GM04503 (cell line): Measurements from ENCODE around the gene NOTUM.
"Not testable (repeated sequence)": the region's sequence is repeated elsewhere in the genome, so short reads cannot be mapped to it uniquely, and the experiment has no call there.

ENCODE experiments used
- DNase-seq: peaks from one replicate; pipeline ENCODE4 v3.0.0-alpha.2; 2012; ENCODE audit warnings: low read depth

NOTUM gene

DNA sequence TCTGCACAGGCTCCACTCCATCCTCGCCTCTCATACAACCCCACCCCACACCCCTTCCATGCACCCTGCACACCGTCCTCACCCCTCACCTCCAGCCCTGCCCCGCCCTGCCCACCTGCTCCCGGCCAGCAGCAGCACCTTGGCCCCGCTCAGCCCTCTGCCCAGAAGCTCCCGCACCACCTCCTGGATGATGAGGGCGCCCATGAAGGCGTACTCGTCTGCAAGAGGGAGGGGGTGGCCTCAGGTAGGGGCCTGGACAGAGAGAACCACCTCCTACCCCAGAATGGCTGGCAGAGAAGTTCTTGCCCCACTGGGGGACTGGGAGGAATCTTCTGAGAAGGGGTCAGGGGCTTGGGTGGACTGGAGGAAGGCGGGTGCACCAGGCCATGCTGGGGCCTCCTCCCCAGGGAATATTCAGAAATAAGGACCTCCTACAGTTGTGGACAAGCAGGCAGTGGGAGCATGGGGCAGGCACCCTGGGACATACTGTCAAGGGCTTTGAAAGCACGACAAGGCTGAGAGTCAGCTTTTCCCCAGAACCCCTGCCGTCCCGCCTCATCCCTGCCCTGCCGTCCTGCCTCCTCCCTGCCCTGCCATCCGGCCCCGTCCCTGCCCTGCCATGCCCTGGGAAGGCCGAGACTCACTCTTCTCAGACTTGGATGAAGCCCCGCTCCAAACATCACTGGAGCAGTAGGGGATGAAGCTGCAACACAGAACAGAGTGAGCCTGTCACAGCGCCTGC lies 3.1 kb downstream of the NOTUM start:
- no peak for DNase-seq

DNA sequence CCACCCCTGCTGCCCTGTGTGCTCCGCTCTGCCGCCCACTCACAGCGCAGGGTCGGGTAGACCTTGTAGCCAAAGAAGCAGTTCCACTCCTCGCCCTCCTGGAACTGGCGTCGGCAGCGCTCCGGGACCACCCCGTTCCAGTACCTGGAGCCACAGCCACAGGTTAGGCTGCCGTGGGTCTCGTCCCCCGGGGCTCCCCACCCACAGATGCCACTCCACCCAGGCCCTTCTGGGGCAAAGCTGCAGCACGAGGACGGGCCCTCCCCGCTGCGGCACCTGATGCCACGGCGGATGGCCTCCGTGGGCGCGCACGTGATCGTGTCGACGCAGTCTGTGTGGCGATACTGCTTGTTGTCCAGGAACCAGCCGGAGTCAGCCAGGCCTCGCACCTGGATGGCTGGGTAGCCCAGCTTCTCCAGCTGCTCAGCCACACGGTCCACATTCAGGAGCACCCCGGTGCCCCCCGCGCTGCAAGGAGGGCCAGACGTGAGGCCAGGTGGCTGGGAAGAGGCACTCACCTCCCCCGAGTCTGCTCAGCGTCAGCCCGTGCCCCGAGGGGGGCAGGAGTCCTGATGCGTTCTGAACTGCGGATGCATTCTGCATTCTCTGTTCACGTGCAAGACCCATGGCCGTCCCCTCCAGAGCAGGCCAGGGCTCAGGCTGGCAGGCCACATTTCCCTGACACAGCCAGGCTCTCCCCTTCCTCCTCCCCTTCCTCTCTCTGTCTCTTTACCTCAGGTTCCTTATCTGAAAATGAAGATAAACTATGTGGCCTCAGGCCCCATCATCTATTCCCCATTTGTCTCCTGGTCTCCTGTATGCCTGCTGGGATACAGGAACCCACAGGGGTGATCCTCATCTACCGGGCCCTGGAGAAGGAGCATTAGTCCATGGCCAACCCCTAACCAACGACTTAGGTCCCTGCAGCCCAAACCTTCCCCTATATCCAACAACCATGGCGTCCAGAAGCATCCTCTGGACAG lies 4.1 kb downstream of the NOTUM start:
- no peak for DNase-seq

DNA sequence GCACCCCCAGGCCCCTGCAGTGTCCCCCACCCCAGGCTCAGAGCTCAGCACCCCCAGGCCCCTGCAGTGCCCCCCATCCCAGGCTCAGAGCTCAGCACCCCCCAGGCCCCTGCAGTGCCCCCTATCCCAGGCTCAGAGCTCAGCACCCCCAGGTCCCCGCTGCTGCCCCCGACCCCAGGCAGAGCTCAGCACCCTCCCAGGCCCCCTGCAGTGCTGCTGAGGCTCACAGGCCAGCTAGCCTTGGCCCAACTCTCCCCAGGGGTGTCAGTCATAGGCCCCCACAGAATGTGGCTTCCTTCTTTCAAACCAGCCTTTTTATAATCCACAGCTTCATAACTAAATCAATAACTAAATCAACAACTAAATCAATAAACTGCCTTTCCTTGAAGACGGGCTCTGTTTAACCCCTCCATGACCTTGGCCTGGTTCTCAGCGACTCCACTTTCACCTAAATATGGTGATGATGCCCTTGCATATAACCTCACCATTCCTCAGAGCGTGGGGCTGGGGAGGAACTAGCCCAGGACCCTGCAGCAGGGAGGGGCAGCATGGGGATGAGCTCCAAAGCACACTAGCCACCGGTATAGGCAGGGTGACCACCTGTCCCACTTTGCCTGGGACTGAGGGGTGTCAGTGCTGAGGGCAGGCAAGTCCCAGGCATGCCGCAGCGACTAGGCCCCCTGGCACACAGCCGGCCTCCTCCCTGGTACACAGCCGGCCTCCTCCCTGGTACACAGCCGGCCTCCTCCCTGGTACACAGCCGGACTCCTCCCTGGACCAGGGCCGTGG lies 5.0 kb downstream of the NOTUM start:
- DNase-seq, result no peak

- no peak for DNase-seq
Observed at GRCh38 chr17:81955058-81955681, 5.8 kb downstream of the NOTUM start.

DNA sequence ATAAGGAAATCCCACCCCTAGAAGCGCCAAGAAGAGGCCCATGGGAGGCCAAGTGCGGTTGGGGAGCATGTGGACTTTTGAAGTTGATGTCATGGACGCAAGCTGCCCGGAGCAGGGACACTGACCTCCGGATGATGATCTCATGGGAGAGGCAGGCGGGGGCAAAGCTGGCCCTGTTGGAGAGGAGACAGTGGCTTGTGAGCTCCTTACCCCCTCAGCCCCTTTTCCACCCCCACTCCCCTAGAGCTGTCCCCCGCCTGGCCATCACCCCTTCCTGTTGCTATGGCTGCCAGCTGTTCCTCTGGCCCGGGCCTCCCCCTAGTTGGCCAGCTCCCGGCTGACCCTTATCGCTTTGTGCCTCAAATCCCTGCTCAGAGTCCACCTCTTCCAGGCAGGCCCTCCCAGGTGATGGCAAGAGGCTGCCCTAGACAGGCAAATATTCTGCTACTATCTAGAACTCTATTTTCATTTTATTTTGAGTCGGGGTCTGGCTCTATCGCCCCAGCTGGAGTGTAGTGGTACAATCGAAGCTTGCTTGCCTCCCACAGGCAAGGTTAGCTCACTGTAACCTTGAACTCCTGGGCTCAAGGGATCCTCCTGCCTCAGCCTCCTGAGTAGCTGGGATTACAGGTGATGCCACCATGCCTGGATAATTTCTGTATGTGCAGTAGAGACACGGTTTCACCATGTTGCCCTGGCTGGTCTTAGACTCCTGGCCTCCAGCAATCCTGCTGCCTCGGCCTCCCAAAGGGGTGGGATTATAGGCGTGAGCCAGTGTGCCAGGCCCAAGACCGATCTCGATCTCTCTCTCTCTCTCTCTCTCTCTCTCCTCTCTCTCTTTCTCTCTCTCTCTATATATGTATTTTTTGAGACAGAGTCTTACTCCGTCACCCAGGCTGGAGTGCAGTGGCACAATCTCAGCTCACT lies 6.6 kb downstream of the NOTUM start:
- DNase-seq, result no peak

- DNase-seq, result not testable (repeated sequence)
Observed at GRCh38 chr17:81953443-81953842, 7.5 kb downstream of the NOTUM start.

- DNase-seq, result no peak
Observed at GRCh38 chr17:81952792-81953228, 8.2 kb downstream of the NOTUM start.

DNA sequence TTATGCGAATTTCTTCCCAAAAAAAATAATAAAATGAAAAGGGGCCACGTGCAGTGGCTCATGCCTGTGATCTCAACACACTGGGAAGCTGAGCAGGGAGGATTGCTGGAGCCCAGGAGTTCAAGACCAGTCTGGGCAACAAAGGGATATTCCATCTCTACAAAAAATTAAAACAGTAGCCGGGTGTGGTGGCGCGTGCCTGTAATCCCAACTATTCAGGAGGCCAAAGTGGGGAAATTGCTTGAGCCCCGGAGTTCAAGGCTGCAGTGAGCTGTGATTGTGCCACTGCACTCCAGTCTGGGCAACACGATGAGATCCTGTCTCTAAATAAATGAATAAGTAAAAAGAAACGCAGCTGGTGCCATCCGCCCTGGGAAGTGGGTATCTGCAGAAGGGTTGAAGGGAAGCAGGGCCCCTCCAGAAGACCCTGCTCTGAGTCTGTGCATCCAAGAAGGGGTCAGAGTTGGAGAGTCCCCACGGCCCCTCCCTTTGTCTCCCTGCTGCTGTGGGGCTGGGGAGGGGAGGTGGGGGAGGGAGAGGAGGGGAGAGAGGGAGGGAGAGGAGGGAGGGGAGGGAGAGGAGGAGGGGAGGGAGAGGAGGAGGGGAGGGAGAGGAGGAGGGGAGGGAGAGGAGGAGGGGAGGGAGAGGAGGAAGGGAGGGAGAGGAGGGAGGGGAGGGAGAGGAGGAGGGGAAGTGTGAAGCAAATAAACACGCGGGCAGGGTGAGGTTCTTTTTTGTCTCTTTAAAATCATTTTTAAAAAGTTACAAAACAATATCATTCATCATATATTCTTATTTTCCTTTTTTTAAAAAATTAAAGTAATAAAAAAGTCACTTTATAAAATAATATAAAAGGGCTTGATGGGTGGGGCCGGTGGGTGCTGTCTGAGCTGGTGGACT lies 9.0 kb downstream of the NOTUM start:
- DNase-seq, result no peak

DNA sequence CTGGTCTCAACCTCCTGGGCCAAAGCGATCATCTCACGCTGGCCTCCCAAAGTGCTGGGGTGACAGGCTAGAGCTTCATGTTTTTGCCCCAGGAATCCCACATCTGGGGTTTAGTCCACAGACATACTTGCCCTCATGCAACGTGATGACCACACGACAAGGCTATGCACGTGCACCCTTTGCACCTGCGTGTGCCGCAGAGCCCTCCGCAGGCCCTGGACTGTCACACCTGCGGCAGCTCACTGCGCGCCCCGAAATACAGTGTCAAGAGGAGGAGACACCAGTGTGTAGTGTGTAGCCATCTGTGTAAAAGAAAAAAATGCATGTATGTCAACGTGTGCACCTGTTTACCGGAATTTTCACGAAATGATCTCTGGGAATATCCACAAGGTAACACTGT lies 10.5 kb downstream of the NOTUM start:
- no peak for DNase-seq

DNA sequence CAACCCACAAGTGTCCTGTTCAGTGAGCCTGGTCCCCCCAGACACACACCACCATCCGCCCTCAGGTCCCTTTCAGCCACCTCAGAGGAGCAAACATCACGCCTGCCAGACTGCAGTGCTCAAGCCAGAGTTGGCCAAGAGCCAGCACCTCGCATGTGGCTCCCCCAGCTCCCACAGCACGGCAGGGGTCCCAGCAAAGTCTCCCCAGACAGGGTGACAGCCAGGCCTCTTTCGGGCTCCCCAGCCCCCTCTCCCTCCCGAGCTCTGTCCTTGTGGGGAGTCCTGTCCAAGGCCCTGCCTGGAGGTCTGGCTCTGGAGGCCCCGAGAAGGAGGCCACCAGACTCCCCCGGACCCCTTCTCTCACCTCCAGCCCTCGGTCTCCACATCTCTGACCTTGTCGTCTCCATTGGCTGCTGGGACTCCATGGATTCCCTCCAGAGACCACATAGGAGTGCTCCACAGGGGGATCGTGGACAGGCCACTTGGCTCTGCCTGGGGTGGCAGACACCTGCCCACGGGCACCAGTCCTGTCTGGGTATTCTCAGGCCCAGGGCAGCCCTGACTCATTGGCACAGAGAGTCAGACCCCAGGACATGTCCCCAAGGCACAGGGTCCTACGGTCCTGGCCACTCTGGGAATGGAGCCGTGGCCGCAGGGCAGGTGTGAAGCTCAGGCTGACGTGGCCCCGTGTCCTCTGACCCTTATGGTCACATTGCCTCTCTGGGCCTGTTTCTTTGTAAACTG lies 12.2 kb downstream of the NOTUM start:
- no peak for DNase-seq

GRCh38 chr17:81947189-81947588 lies 13.8 kb downstream of the NOTUM start, which contains the start of gene MYADML2:
Gene MYADML2 (minus strand): TSS chr17:81947233. CDS start chr17:81941741, 5,492 bp downstream.
- DNase-seq, result no peak

- DNase-seq, result no peak
Observed at GRCh38 chr17:81944858-81945257, 16.1 kb downstream of the NOTUM start.

DNA sequence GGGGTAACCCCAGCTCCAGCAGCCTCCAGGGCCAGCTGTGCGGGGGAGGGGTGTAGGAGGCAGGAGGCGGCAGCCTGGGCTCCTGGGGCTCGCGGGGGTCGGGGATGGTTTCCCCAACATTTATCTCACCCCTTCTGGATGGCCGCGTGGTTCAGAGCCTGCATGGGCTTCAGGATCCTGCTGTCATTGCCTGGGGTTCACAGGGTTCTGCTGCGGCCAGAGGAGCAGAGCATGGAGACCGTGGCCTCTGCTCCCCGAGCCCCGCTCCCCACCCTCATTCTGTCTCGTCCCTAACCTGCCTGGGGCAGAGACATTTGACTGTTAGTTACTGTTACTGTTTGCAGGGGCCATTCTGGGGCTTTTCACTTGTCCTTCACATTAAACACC lies 18.8 kb downstream of the NOTUM start:
- DNase-seq, result no peak

- no peak for DNase-seq
Observed at GRCh38 chr17:81941484-81942166, 19.4 kb downstream of the NOTUM start.

DNA sequence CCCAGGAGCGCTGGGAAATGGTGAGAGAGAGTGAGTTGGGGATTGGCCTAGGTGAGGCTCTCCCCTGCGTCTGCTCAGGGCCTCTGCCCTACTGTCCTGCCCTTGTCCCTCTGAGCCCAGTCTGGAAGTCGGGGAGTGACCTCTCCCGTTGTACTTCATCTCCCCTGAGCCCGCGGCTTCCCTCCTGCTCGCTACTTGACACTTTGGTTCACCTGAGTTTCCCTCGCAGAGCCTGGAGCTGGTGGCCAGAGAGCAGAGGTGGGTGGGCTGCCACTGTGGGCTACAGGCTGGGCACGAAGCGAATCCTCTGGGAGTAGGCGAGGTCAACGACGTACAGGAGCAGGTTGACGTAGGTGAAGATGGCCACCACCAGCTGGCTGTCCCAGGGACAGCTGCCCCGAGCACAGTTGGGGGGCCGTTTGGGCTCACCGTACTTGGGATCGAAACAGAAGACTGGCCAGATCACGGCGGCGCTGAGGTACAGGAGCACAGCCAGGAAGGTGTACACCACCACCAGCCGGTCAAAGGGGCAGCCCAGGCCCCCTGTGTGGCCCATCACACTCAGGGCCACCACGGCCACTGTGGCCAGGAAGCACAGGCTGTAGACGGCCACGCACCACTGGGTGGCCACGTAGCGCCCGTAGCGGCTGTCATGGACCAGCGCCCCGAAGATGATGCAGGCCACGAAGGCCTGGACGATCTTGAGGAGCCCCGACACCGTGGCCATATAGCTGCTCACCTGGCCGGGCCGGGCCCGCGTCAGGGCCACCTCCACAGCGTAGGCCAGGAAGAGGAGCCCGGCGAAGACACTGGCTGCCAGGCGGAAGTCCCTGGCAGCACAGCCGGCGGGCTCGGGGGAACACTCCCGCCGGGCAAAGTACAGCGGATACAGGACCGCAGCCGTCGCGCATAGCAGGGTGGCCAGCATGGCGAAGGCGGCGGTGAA lies 20.2 kb downstream of the NOTUM start:
- no peak for DNase-seq

DNA sequence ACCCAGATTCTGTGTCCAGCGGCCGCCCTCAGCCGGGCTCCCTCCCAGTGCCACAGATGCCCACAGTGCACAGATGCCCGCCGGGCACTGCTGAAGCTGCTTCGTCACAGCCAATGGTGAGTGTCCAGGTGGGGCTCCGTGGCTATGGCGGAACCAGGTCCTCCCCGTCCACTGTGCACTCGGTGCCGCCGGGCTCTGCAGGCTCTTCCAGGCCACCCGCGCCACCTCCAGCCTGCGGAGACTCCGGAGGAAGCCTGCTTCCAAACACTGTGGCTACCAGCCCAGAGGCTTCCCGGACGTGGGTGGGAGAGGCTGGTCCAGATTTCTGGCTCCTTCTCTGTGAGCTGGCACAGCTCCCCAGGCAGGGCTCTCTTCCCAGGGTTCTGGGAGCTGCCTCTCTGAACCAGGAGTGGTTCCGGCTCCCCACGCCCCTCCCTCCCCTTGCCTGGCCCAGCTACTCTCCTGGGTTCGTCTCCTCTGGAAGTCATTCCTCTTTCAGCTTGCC lies 21.1 kb downstream of the NOTUM start:
- no peak for DNase-seq

DNA sequence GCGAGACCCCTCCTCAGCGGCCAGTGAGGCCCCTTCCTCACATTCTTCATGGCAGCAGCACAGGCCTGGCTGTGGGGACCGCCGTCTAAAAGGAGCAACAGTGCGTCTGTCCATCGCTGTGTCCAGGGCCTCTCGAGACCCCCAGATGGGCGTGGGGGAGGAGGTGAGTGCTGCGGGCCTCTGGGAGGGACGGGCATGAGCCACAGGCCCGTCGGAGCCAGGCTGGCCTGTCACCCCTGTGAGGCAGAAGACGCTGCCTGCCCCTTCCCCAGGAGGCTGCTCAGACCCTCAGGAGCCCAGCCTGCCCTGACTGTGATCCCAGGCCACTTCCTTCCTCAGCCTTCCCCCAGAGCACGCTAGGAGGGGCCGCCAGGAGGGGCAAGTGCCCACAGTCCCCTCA lies 21.8 kb downstream of the NOTUM start:
- DNase-seq, result no peak
